HepG2 (cell line): ENCODE measurements around the gene ARCN1. TPM values are rescaled to one million over a fixed set of nuclear protein-coding genes. Genes with fewer than 3 reads are reported as not detected.

Experiments
- ATAC-seq: fragments of 200-7000 bp; cut with Tn5 transposase; 3 replicates; pipeline ENCODE4 v1.9.1; 2020; ENCODE audit warnings: mild to moderate bottlenecking, moderate library complexity
- BruUV-seq: library from RNA; stranded (reverse); fragments of 400-500 nt; replicated peaks from 2 replicates; lab custom pipeline; 2021; lab: Mats Ljungman, UMichigan
- CTCF ChIA-PET: fragments of 300-600 bp; formaldehyde crosslinking; extraction: SDS; loops from one replicate; lab custom pipeline; 2021; ENCODE audit warnings: low total read pairs, inconsistent platforms, low intra/inter-chr PET ratio; lab: Yijun Ruan, JAX
- POLR2A ChIA-PET: fragments of 350-600 bp; sonication (Branson Sonifier 250); formaldehyde crosslinking; loops from one replicate; lab custom pipeline; 2020; ENCODE audit warnings: antibody characterized with exemption, inconsistent platforms; lab: Yijun Ruan, JAX
- DNase-seq: peaks from one replicate; pipeline ENCODE4 v3.0.0-alpha.2; 2015; ENCODE audit warnings: low spot score
- FAIRE-seq: peaks from 3 replicates; lab custom pipeline; 2011; peaks lifted over from hg19 to GRCh38; lab: Jason Lieb, UNC
- H2AFZ ChIP-seq: one replicate; pipeline ENCODE4 v1.6.1; 2011; ENCODE audit warnings: low read length, inconsistent platforms
- H3K27ac ChIP-seq: fragments of 300-600 bp; 3 replicates; pipeline ENCODE4 v1.8.0; 2011; ENCODE audit warnings: mixed run types, mild to moderate bottlenecking, mixed read lengths, low read length, inconsistent platforms; ENCODE audit not compliant: insufficient read depth; ENCODE audit errors: extremely low read length
- H3K27me3 ChIP-seq, 2 experiments: fragments of 200-600 bp in 1 of 2; 2 replicates in 1 of 2; 3 replicates in 1 of 2; pipeline versions ENCODE4 v1.6.0 to v1.8.0; 2011; ENCODE audit warnings: low read length in 2 of 2, mild to moderate bottlenecking in 2 of 2, moderate library complexity in 2 of 2, inconsistent platforms in 1 of 2; ENCODE audit not compliant: insufficient read depth in 2 of 2, control insufficient read depth in 1 of 2
- H3K36me3 ChIP-seq, 2 experiments: fragments of 200-600 bp in 1 of 2; replicated peaks in 1 of 2; 2 replicates in 1 of 2; 3 replicates in 1 of 2; pipeline versions ENCODE4 v1.5.1 to v1.8.0; 2011; ENCODE audit warnings: low read length in 2 of 2, inconsistent platforms in 1 of 2; ENCODE audit not compliant: insufficient read depth in 2 of 2, control insufficient read depth in 1 of 2
- H3K4me1 ChIP-seq: 2 replicates; pipeline ENCODE4 v1.5.1; 2012; ENCODE audit warnings: low read length, inconsistent platforms; ENCODE audit not compliant: insufficient read depth
- H3K4me2 ChIP-seq: 2 replicates; pipeline ENCODE4 v1.6.0; 2011; ENCODE audit warnings: low read depth, low read length, inconsistent platforms
- H3K4me3 ChIP-seq, 3 experiments: fragments of 200-600 bp in 1 of 3; sonication (generic), shearing (Covaris generic) in 1 of 3; replicated peaks in 1 of 3; 2 replicates each; pipeline ENCODE4 v1.5.1; 2011 to 2016; ENCODE audit warnings: low read length in 3 of 3, inconsistent platforms in 2 of 3, low read depth in 2 of 3, mild to moderate bottlenecking in 2 of 3, control low read depth in 1 of 3, mixed read lengths in 1 of 3; ENCODE audit not compliant: insufficient read depth in 1 of 3
- H3K79me2 ChIP-seq: one replicate; pipeline ENCODE4 v1.6.1; 2011; ENCODE audit warnings: low read length, inconsistent platforms; ENCODE audit not compliant: insufficient read depth
- H3K9ac ChIP-seq: 2 replicates; pipeline ENCODE4 v1.6.0; 2011; ENCODE audit warnings: mild to moderate bottlenecking, low read depth, low read length, inconsistent platforms; ENCODE audit not compliant: insufficient read depth
- H3K9me3 ChIP-seq: 2 replicates; pipeline ENCODE4 v1.5.1; 2012; ENCODE audit warnings: mild to moderate bottlenecking, low read length
- H4K20me1 ChIP-seq: 2 replicates; pipeline ENCODE4 v1.6.0; 2011; ENCODE audit warnings: inconsistent platforms, mild to moderate bottlenecking, low read length, moderate library complexity; ENCODE audit not compliant: insufficient read depth
- AKAP8 ChIP-seq: sonication (generic); formaldehyde crosslinking; IDR thresholded peaks from 2 replicates; pipeline ENCODE4 v1.5.1; 2020; ENCODE audit warnings: mild to moderate bottlenecking, missing genetic modification reagents
- ATRX ChIP-seq: sonication (generic); formaldehyde crosslinking; IDR thresholded peaks from 2 replicates; pipeline ENCODE4 v1.4.0; 2020; ENCODE audit warnings: missing genetic modification reagents, borderline replicate concordance
- CENPT ChIP-seq: sonication (generic); formaldehyde crosslinking; IDR thresholded peaks from 2 replicates; pipeline ENCODE4 v1.8.0; 2022; ENCODE audit warnings: low read depth, mild to moderate bottlenecking, moderate library complexity, missing genetic modification reagents
- DNMT1 ChIP-seq: sonication (generic); formaldehyde crosslinking; IDR thresholded peaks from 2 replicates; pipeline ENCODE4 v1.5.1; 2020; ENCODE audit warnings: mild to moderate bottlenecking, missing genetic modification reagents
- NBN ChIP-seq: fragments of 450-650 bp; conservative IDR thresholded peaks from 2 replicates; pipeline ENCODE4 v1.6.1; 2017
- RBM22 ChIP-seq: fragments of 200-400 bp; formaldehyde crosslinking; optimal IDR thresholded peaks from 2 replicates; pipeline ENCODE3; 2017; ENCODE audit warnings: mild to moderate bottlenecking, low read length, moderate library complexity
- SIN3B ChIP-seq: fragments of 150-350 bp; IDR thresholded peaks from 2 replicates; pipeline ENCODE4 v1.6.1; 2014; ENCODE audit warnings: low read length
- SSRP1 ChIP-seq: IDR thresholded peaks from 2 replicates; pipeline ENCODE4 v1.6.1; 2016; ENCODE audit warnings: control low read depth
- ZFP90 ChIP-seq: sonication (generic); formaldehyde crosslinking; IDR thresholded peaks from 2 replicates; pipeline ENCODE4 v1.8.0; 2022; ENCODE audit warnings: missing genetic modification reagents, mild to moderate bottlenecking, inconsistent platforms, borderline replicate concordance
- ZNF124 ChIP-seq: sonication (generic); formaldehyde crosslinking; IDR thresholded peaks from 2 replicates; pipeline ENCODE4 v1.4.0; 2020; ENCODE audit warnings: missing genetic modification reagents
- ZNF253 ChIP-seq: sonication (generic); formaldehyde crosslinking; IDR thresholded peaks from 2 replicates; pipeline ENCODE4 v1.8.0; 2022; ENCODE audit warnings: mild to moderate bottlenecking, missing genetic modification reagents, borderline replicate concordance
- ZNF263 ChIP-seq: sonication (generic); formaldehyde crosslinking; IDR thresholded peaks from 2 replicates; pipeline ENCODE4 v1.4.0; 2020; ENCODE audit warnings: missing genetic modification reagents
- ZNF276 ChIP-seq: sonication (generic); formaldehyde crosslinking; IDR thresholded peaks from 2 replicates; pipeline ENCODE4 v1.4.0; 2020; ENCODE audit warnings: mild to moderate bottlenecking, low read depth, missing genetic modification reagents
- ZNF850 ChIP-seq: sonication (generic); formaldehyde crosslinking; conservative IDR thresholded peaks from 2 replicates; pipeline ENCODE4 v1.9.0; 2021; ENCODE audit warnings: mild to moderate bottlenecking, missing genetic modification reagents
- ZSCAN20 ChIP-seq: sonication (generic); formaldehyde crosslinking; IDR thresholded peaks from 2 replicates; pipeline ENCODE4 v1.4.0; 2020; ENCODE audit warnings: missing genetic modification reagents, mild to moderate bottlenecking, borderline replicate concordance
- WGBS: methylation state at CpG from one replicate; pipeline ENCODE4 v1.1.6; 2017; ENCODE audit warnings: low lambda C conversion rate; 5-methylcytosine and 5-hydroxymethylcytosine counted together
- in situ Hi-C: cut with HindIII; loops from 2 replicates; pipeline ENCODE4 v1.10.0; 2017; ENCODE audit warnings: low pct_unique_long_range_greater_than_20kb; ENCODE audit not compliant: extremely low pct_ligation_motif_present
- intact Hi-C: fragments of 100-400 bp; cut with micrococcal nuclease; formaldehyde crosslinking; loops from one replicate; pipeline ENCODE4 v1.10.0; 2022; ENCODE audit not compliant: unreplicated experiment
- polyA plus RNA-seq, 8 experiments: library from polyadenylated mRNA; depleted of rRNA in 3 of 8; stranded (reverse) in 7 of 8; unstranded in 1 of 8; fragments of >200 nt; fragmentation: Illumina TruSeq in 4 of 8; extraction: Trizol in 4 of 8; gene quantifications; 2 replicates each; pipeline versions ENCODE4 v1.2.1 to v1.2.3, GENCODE V29; 2011 to 2016; ENCODE audit warnings: low read depth in 4 of 8, missing spikeins in 1 of 8, mixed read lengths in 1 of 8; ENCODE audit not compliant: insufficient read depth in 1 of 8
- total RNA-seq, 5 experiments: library from RNA; depleted of rRNA; stranded (reverse); fragments of >200 nt; fragmentation: Illumina TruSeq; extraction: Trizol; gene quantifications; 2 replicates each; pipeline ENCODE4 v1.2.3, GENCODE V29; 2016; ENCODE audit warnings: low read depth in 1 of 5
- TF ChIP-seq, protein P1 (sequence below): sonication (generic); formaldehyde crosslinking; IDR thresholded peaks from 2 replicates; pipeline ENCODE4 v1.4.0; 2020; ENCODE audit warnings: mild to moderate bottlenecking, missing genetic modification reagents, borderline replicate concordance

Gene ARCN1
- total and polyA plus RNA-seq, 2 of the 13 experiments (the other 11 are each of a cell fraction or from before 2014, with no cell fraction given), result 148 to 200 TPM

- Histone ChIP-seq H3K79me2 (no peaks in the 10 kb centered on the region), H3K36me3 (peaks cover 9 to 12% of the 10 kb centered on the region in 2 experiments), H4K20me1 (no peaks in the 10 kb centered on the region), H3K27me3 (no peaks in the 10 kb centered on the region; a peak in 1 of 5 replicates), H3K9me3 (no peaks in the 10 kb centered on the region), H3K27ac (no peak within 1 kb of the TSS), H3K4me2 (no peak within 1 kb of the TSS), H3K9ac (no peak within 1 kb of the TSS), H3K4me3 (no peak within 1 kb of the TSS), H2AFZ (no peak within 1 kb of the TSS), H3K4me1 (peaks cover 37% of the 10 kb centered on the region)
- CTCF ChIA-PET, result no interaction called here
- DNase-seq (no peak), ATAC-seq (no peak), FAIRE-seq (no peak)
- WGBS, result 32% methylated on average over 3 of the region's 3 CpGs
- POLR2A ChIA-PET, result no interaction called here
- intact Hi-C loops, result no loop called here
- in situ Hi-C loops, result no loop called here
- no TSS peak for BruUV-seq
- TF ChIP-seq, protein P1, sequence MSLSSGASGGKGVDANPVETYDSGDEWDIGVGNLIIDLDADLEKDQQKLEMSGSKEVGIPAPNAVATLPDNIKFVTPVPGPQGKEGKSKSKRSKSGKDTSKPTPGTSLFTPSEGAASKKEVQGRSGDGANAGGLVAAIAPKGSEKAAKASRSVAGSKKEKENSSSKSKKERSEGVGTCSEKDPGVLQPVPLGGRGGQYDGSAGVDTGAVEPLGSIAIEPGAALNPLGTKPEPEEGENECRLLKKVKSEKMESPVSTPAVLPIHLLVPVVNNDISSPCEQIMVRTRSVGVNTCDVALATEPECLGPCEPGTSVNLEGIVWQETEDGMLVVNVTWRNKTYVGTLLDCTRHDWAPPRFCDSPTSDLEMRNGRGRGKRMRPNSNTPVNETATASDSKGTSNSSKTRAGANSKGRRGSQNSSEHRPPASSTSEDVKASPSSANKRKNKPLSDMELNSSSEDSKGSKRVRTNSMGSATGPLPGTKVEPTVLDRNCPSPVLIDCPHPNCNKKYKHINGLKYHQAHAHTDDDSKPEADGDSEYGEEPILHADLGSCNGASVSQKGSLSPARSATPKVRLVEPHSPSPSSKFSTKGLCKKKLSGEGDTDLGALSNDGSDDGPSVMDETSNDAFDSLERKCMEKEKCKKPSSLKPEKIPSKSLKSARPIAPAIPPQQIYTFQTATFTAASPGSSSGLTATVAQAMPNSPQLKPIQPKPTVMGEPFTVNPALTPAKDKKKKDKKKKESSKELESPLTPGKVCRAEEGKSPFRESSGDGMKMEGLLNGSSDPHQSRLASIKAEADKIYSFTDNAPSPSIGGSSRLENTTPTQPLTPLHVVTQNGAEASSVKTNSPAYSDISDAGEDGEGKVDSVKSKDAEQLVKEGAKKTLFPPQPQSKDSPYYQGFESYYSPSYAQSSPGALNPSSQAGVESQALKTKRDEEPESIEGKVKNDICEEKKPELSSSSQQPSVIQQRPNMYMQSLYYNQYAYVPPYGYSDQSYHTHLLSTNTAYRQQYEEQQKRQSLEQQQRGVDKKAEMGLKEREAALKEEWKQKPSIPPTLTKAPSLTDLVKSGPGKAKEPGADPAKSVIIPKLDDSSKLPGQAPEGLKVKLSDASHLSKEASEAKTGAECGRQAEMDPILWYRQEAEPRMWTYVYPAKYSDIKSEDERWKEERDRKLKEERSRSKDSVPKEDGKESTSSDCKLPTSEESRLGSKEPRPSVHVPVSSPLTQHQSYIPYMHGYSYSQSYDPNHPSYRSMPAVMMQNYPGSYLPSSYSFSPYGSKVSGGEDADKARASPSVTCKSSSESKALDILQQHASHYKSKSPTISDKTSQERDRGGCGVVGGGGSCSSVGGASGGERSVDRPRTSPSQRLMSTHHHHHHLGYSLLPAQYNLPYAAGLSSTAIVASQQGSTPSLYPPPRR (CRISPR knock-in tag), result no peak
- TF ChIP-seq SIN3B, result no peak
- TF ChIP-seq ATRX, result no peak
- TF ChIP-seq DNMT1, result no peak
- no peak for TF ChIP-seq ZNF124 (CRISPR knock-in tag)
- TF ChIP-seq ZNF263 (CRISPR knock-in tag), result no peak
- no peak for TF ChIP-seq CENPT (CRISPR knock-in tag)
- TF ChIP-seq ZFP90, result no peak
- no peak for TF ChIP-seq ZNF253 (CRISPR knock-in tag)
- no peak for TF ChIP-seq ZNF850
- peak; percentile 84; the same call in 1 of the 2 replicates for TF ChIP-seq ZNF276
- peak; percentile 19 for TF ChIP-seq RBM22
- TF ChIP-seq SSRP1, result 0 out of 2 replicates have a peak, but pooled peaks have one; percentile 27
- no peak for TF ChIP-seq AKAP8
- TF ChIP-seq ZSCAN20 (CRISPR knock-in tag), result no peak
- no peak for TF ChIP-seq NBN
Observed at GRCh38 chr11:118527109-118527508, 45.1 kb upstream of the ARCN1 start, which contains the start of gene TTC36. Gene TTC36 (plus strand): TSS chr11:118527474. CDS start chr11:118527495, 21 bp downstream.
